Measurements from ENCODE around the gene SSTR3.

The SSTR3 gene

DNA sequence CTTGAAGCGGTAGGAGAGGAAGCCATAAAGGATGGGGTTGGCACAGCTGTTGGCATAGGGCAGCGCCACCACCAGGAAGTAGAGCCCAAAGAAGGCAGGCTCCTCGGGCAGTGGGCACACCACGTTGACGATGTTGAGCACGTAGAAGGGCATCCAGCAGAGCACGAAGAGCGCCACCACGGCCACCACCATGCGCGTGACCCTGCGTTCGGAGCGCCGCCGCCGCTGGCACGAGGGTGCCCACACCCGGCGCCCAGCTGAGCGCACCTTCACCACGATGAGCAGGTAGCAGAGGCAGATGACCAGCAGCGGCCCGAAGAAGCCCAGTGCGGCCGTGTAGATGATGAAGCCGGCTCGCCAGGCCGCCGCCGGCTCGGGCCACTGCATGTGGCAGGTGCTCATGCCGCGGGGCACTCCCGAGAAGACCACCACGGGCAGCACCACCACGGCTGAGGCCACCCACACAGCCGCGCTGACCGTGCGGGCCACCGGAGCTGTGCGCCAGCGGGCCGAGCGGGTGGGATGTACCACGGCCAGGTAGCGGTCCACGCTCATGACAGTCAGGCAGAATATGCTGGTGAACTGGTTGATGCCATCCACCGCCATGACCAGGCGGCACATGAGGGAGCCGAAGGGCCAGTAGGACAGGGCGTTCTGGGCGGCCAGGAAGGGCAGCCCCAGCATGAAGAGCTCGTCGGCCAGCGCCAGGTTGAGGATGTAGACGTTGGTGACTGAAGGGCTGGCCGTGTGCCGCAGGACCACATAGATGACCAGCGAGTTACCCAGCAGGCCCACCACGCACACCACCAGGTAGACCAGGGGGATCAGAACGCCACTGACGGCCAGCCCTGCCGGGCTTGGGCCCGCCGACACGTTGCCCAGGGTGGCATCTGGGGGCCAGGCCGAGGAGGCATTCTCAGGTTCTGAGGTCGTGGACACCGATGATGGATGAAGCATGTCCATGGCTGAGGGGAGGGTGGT is 5.1 kb downstream of the SSTR3 start:
- H3K36me3 Mint-ChIP-seq (ENCODE audit: low read depth): no peaks in the 10 kb centered on the region
- H3K27me3 Mint-ChIP-seq (ENCODE audit: low read depth): peaks cover 3% of the 10 kb centered on the region
- H3K9me3 Mint-ChIP-seq: no peaks in the 10 kb centered on the region
- H3K4me1 Mint-ChIP-seq: peaks cover 33% of the 10 kb centered on the region
- TF ChIP-seq, protein P1, sequence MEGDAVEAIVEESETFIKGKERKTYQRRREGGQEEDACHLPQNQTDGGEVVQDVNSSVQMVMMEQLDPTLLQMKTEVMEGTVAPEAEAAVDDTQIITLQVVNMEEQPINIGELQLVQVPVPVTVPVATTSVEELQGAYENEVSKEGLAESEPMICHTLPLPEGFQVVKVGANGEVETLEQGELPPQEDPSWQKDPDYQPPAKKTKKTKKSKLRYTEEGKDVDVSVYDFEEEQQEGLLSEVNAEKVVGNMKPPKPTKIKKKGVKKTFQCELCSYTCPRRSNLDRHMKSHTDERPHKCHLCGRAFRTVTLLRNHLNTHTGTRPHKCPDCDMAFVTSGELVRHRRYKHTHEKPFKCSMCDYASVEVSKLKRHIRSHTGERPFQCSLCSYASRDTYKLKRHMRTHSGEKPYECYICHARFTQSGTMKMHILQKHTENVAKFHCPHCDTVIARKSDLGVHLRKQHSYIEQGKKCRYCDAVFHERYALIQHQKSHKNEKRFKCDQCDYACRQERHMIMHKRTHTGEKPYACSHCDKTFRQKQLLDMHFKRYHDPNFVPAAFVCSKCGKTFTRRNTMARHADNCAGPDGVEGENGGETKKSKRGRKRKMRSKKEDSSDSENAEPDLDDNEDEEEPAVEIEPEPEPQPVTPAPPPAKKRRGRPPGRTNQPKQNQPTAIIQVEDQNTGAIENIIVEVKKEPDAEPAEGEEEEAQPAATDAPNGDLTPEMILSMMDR (IDR thresholded peaks at IDR 0.05; ENCODE audit: unreplicated experiment in 3 of 3): no peak
- no peak overlapping the region for H3K27ac Mint-ChIP-seq
- no peak overlapping the region for H3K4me3 Mint-ChIP-seq

GRCh38 chr22:37206118-37206840 is 6.0 kb downstream of the SSTR3 start:
- H3K4me1 Mint-ChIP-seq: peaks cover 25% of the 10 kb centered on the region
- no peak overlapping the region for H3K27ac Mint-ChIP-seq
- H3K9me3 Mint-ChIP-seq: no peaks in the 10 kb centered on the region
- H3K4me3 Mint-ChIP-seq: no peak overlapping the region
- TF ChIP-seq, protein P1 (IDR thresholded peaks at IDR 0.05; ENCODE audit: unreplicated experiment in 3 of 3): no peak
- peaks cover 3% of the 10 kb centered on the region for H3K27me3 Mint-ChIP-seq (ENCODE audit: low read depth)
- no peaks in the 10 kb centered on the region for H3K36me3 Mint-ChIP-seq (ENCODE audit: low read depth)

DNA sequence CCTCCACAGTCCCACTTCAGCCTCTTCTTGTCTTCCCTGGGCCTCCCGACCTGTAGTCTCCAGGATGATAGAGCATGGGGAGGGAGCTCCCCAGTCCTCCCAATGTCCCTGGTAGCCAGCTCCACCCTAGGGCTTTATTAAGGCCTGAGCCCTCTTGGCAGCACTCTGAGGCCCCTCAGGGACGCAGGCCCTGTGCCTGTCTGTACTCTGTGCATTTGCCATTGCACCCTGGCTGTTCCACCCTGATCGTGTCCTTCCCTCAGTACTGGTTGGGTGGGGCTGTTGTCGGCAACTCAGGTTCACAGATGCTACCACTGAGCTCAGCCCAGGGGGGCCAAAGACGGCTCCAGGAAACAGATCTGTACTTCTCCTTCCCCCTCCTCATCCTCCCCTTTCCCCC is 7.2 kb downstream of the SSTR3 start:
- H3K4me1 Mint-ChIP-seq: peaks cover 13% of the 10 kb centered on the region
- H3K27ac Mint-ChIP-seq: no peak overlapping the region
- peaks cover 3% of the 10 kb centered on the region for H3K27me3 Mint-ChIP-seq (ENCODE audit: low read depth)
- no peaks in the 10 kb centered on the region for H3K36me3 Mint-ChIP-seq (ENCODE audit: low read depth)
- TF ChIP-seq, protein P1 (IDR thresholded peaks at IDR 0.05; ENCODE audit: unreplicated experiment in 3 of 3): no peak
- H3K4me3 Mint-ChIP-seq: no peak overlapping the region
- H3K9me3 Mint-ChIP-seq: no peaks in the 10 kb centered on the region

DNA sequence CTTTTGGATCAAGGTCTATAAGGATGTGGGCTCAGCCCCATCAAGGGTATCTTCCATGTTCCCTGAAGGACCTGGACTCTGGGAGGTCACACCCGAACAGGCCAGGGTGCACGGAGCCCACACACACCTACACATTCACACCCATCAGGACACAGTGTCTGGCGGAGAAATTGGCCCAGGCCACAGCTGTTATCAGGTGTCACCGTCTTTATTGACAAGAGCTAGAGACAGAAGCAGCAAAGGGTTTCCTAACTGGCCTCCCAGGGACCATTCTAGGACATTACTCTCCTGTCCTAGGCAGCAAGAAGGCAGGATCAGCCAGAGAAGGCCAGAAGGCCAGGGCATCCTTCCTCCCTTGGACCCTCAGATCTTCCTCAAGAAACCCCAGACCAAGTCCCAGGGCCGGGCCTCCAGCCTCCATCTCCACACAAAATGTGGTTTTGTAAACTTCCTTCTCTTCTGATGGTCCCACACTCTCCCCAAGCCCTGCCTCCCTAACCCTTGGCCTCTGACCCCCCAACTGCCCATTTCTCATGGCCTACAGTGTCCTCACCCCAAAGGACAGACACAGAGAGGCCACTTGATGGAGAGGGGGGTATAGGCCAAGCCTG is 8.1 kb downstream of the SSTR3 start:
- Mint-ChIP-seq H3K27me3 (ENCODE audit: low read depth) (peaks cover 3% of the 10 kb centered on the region), H3K27ac (no peak overlapping the region), H3K4me3 (no peak overlapping the region), H3K36me3 (ENCODE audit: low read depth) (no peaks in the 10 kb centered on the region), H3K4me1 (peaks cover 8% of the 10 kb centered on the region), H3K9me3 (no peaks in the 10 kb centered on the region)
- TF ChIP-seq, protein P1 (IDR thresholded peaks at IDR 0.05; ENCODE audit: unreplicated experiment in 3 of 3): no peak

DNA sequence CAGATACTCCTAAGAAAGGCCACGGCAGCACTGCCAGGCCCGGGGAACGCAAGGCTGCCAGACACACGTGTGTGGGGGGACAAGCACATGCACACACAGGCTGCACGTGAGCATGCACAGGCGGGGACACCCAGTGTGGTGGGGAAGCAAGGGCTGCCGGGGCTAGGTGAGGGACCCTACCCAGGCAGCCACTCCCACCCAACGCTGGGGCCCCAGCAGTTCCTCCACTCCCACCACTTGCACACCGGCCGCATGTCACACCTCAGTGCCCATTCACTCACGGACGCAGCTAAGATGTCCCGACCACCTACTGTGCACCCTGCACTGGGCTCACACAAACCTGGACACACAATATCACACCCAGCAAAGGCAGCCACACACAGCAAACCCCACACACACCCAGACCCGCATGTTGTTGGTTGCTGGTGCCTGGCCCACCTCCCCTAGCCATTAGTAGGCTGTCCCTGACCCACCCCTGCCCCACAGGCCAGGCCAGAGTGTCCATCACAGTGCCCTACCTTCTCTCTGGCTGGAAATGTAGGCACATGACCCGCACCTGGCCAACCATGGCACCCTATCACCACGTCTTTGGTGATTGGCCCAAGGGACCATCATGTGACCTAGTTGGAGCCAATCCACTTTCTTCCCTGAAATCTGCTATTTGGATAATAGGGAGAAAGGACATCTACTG is 8.8 kb downstream of the SSTR3 start:
- H3K4me1 Mint-ChIP-seq: peaks cover 1% of the 10 kb centered on the region
- peaks cover under 1% of the 10 kb centered on the region for H3K27me3 Mint-ChIP-seq (ENCODE audit: low read depth)
- TF ChIP-seq, protein P1 (IDR thresholded peaks at IDR 0.05; ENCODE audit: unreplicated experiment in 3 of 3): no peak
- H3K27ac Mint-ChIP-seq: no peak overlapping the region
- H3K4me3 Mint-ChIP-seq: no peak overlapping the region
- no peaks in the 10 kb centered on the region for H3K36me3 Mint-ChIP-seq (ENCODE audit: low read depth)
- H3K9me3 Mint-ChIP-seq: no peaks in the 10 kb centered on the region

All from nephron (organoid).